Measurements from ENCODE around the gene MAPK9. TPM values are rescaled to one million over a fixed set of nuclear protein-coding genes. Genes with fewer than 3 reads are reported as not detected.

MAPK9 gene
- total RNA-seq, 4 donors from 2014 or later, result 17.6 to 21.8 (median 19.5) TPM

- Histone ChIP-seq H3K9me3 (no peaks in the 10 kb centered on the region), H3K27me3 (no peaks in the 10 kb centered on the region), H3K27ac (no peak overlapping the region), H3K4me1 (no peaks in the 10 kb centered on the region), H3K36me3 (peaks cover 80% of the 10 kb centered on the region), H3K4me3 (no peak overlapping the region)
- 90% methylated on average over 5 of the region's 5 CpGs for WGBS
- DNase-seq (ENCODE audit: low spot score in 2 of 2), result no peak
- TF ChIP-seq POLR2A (IDR thresholded peaks at IDR 0.05), result no peak
- TF ChIP-seq EP300 (IDR thresholded peaks at IDR 0.05), result no peak
- TF ChIP-seq, protein P1, sequence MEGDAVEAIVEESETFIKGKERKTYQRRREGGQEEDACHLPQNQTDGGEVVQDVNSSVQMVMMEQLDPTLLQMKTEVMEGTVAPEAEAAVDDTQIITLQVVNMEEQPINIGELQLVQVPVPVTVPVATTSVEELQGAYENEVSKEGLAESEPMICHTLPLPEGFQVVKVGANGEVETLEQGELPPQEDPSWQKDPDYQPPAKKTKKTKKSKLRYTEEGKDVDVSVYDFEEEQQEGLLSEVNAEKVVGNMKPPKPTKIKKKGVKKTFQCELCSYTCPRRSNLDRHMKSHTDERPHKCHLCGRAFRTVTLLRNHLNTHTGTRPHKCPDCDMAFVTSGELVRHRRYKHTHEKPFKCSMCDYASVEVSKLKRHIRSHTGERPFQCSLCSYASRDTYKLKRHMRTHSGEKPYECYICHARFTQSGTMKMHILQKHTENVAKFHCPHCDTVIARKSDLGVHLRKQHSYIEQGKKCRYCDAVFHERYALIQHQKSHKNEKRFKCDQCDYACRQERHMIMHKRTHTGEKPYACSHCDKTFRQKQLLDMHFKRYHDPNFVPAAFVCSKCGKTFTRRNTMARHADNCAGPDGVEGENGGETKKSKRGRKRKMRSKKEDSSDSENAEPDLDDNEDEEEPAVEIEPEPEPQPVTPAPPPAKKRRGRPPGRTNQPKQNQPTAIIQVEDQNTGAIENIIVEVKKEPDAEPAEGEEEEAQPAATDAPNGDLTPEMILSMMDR (IDR thresholded peaks at IDR 0.05), result no peak
- no peak for TF ChIP-seq POLR2AphosphoS5 (IDR thresholded peaks at IDR 0.05)
Measured at GRCh38 chr5:180235077-180235476, 56.8 kb downstream of the MAPK9 start.

GRCh38 chr5:180234271-180234670 lies 57.6 kb downstream of the MAPK9 start:
- Histone ChIP-seq H3K9me3 (peaks cover 4% of the 10 kb centered on the region), H3K27me3 (no peaks in the 10 kb centered on the region), H3K27ac (no peak overlapping the region), H3K36me3 (peaks cover 72% of the 10 kb centered on the region), H3K4me1 (no peaks in the 10 kb centered on the region), H3K4me3 (no peak overlapping the region)
- 90% methylated on average over 15 of the region's 15 CpGs for WGBS
- TF ChIP-seq, protein P1 (IDR thresholded peaks at IDR 0.05), result no peak
- TF ChIP-seq POLR2A (IDR thresholded peaks at IDR 0.05) (no peak), POLR2AphosphoS5 (IDR thresholded peaks at IDR 0.05) (no peak), EP300 (IDR thresholded peaks at IDR 0.05) (no peak)
- no peak for DNase-seq (ENCODE audit: low spot score in 2 of 2)

DNA sequence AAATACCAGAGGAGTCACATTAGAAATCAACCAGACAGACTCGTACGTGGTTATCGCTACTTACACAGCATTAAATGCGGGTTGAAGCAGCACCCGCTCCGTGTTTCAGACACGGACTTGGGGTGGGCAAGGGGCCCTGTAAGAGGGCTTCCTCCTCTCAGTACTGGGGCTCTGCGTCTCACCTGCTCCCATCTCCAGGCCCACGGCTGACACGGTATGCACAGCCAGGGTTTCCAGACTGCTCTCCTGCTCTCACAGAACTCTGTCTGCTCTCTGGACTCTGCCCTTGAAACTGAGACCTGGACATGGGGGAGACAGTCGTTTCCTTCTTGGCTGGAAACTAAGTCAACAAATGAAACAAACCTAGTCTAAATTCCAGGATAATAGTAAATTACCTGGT lies 58.2 kb downstream of the MAPK9 start:
- 90% methylated on average over 11 of the region's 11 CpGs for WGBS

DNA sequence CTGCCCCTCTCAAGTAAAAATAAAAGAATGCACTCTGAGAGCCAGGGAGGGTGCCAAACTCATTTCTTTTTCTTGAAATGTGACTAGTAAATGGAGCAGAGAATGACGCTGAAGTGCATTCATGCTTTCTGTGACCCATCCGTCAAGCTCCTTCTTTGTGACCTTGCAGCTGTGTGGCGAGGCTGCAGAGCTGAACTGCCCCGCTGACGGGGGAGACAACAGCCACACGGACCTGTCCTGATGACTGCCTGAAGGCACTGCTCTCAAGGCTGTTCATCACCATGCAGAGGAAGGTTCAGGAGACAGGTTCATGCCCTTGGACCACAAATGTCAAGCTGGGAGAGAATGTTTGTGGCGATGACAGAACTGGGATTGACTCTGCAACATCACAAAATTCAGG lies 61.9 kb downstream of the MAPK9 start:
- WGBS, result 79% methylated on average over 7 of the region's 7 CpGs
- DNase-seq (ENCODE audit: low spot score in 2 of 2), result no peak
- H3K36me3 ChIP-seq, result peaks cover 35% of the 10 kb centered on the region
- TF ChIP-seq EP300 (IDR thresholded peaks at IDR 0.05) (no peak), POLR2A (IDR thresholded peaks at IDR 0.05) (no peak), POLR2AphosphoS5 (IDR thresholded peaks at IDR 0.05) (no peak)
- TF ChIP-seq, protein P1 (IDR thresholded peaks at IDR 0.05), result no peak
- H3K9me3 ChIP-seq, result peaks cover 27% of the 10 kb centered on the region
- H3K4me1 ChIP-seq, result no peaks in the 10 kb centered on the region
- H3K4me3 ChIP-seq, result no peak overlapping the region
- H3K27ac ChIP-seq, result no peak overlapping the region
- H3K27me3 ChIP-seq, result no peaks in the 10 kb centered on the region

More for the DNA sequence above, 58.2 kb downstream of the MAPK9 start:
- DNase-seq (ENCODE audit: low spot score in 2 of 2), result no peak
- Histone ChIP-seq H3K27me3 (no peaks in the 10 kb centered on the region), H3K27ac (no peak overlapping the region), H3K9me3 (peaks cover 10% of the 10 kb centered on the region), H3K4me3 (no peak overlapping the region), H3K36me3 (peaks cover 67% of the 10 kb centered on the region), H3K4me1 (no peaks in the 10 kb centered on the region)
- TF ChIP-seq POLR2AphosphoS5 (IDR thresholded peaks at IDR 0.05) (no peak), POLR2A (IDR thresholded peaks at IDR 0.05) (no peak), EP300 (IDR thresholded peaks at IDR 0.05) (no peak)
- TF ChIP-seq, protein P1 (IDR thresholded peaks at IDR 0.05), result no peak

GRCh38 chr5:180222056-180222455 lies 69.8 kb downstream of the MAPK9 start:
- WGBS, result 92% methylated on average over 11 of the region's 11 CpGs
- no peak overlapping the region for H3K27ac ChIP-seq
- H3K9me3 ChIP-seq, result peaks cover 43% of the 10 kb centered on the region
- no peak for DNase-seq (ENCODE audit: low spot score in 2 of 2)
- H3K4me3 ChIP-seq, result no peak overlapping the region
- TF ChIP-seq EP300 (IDR thresholded peaks at IDR 0.05) (no peak), POLR2A (IDR thresholded peaks at IDR 0.05) (no peak), POLR2AphosphoS5 (IDR thresholded peaks at IDR 0.05) (no peak)
- TF ChIP-seq, protein P1 (IDR thresholded peaks at IDR 0.05), result no peak
- no peaks in the 10 kb centered on the region for H3K4me1 ChIP-seq
- no peaks in the 10 kb centered on the region for H3K36me3 ChIP-seq
- H3K27me3 ChIP-seq, result no peaks in the 10 kb centered on the region

All from suprapubic skin (tissue), 4 donors.